HG03558 (cell line): ENCODE results near the gene EXOC5.

Source experiments
- ATAC-seq: cut with Tn5 transposase; IDR thresholded peaks from one replicate; pipeline ENCODE4 v1.9.1; 2021; ENCODE audit warnings: moderate number of reproducible peaks; ENCODE audit not compliant: unreplicated experiment; ENCODE audit errors: extremely low read depth

The EXOC5 gene, protein sequence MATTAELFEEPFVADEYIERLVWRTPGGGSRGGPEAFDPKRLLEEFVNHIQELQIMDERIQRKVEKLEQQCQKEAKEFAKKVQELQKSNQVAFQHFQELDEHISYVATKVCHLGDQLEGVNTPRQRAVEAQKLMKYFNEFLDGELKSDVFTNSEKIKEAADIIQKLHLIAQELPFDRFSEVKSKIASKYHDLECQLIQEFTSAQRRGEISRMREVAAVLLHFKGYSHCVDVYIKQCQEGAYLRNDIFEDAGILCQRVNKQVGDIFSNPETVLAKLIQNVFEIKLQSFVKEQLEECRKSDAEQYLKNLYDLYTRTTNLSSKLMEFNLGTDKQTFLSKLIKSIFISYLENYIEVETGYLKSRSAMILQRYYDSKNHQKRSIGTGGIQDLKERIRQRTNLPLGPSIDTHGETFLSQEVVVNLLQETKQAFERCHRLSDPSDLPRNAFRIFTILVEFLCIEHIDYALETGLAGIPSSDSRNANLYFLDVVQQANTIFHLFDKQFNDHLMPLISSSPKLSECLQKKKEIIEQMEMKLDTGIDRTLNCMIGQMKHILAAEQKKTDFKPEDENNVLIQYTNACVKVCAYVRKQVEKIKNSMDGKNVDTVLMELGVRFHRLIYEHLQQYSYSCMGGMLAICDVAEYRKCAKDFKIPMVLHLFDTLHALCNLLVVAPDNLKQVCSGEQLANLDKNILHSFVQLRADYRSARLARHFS

DNA sequence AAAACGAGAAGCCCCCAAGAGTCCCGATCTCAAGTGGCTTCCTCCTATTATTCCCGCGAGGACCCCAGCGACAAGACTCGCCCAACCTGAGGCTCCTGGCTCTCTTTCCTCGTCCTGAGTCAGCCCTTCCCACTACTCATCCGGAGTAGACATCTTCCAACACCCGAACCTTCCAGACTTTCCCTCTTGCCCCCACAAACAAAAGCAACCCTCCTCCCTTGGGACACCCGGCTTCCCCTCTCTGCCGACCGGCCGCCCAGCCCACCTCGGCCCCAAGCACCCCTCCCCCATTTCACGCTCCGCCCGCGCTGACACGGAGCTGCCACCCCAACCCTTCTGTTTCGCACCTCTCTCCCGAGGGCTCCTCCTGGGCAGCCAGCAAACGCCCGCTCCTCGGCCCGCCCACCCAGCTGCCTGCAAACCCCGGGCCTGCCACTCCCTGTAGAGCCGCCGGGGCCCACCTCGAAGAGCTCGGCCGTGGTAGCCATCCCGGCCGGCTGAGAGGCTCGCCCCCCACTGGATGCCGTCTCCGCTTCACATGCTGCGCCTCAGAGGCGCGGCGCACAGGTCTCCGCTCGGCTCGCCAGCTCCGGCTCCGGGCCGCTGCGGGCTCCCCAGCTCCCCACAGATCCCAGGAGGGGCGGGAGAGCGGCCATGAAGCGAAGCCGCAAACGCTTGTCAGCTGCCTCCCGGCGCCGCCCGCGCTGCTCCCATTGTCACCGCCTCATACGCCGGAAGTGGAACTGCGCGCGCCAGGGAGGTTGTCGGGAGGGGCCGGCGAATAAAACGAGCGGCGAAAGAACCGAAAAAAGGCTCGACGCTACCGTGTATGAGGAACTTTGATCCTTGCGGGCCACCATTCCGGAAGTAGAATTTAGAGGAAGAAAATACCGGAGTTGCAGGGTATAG lies at the start of gene EXOC5, which contains the start of gene AP5M1:
Gene EXOC5, minus strand, starts transcription at position 745 of the 909 bp plus-strand sequence. Its CDS starts 257 bp downstream, at position 488.
Gene AP5M1, plus strand, starts transcription at position 811 of the 909 bp plus-strand sequence. CDS start 344 bp downstream, outside the sequence.
- ATAC-seq: peak; percentile 67

DNA sequence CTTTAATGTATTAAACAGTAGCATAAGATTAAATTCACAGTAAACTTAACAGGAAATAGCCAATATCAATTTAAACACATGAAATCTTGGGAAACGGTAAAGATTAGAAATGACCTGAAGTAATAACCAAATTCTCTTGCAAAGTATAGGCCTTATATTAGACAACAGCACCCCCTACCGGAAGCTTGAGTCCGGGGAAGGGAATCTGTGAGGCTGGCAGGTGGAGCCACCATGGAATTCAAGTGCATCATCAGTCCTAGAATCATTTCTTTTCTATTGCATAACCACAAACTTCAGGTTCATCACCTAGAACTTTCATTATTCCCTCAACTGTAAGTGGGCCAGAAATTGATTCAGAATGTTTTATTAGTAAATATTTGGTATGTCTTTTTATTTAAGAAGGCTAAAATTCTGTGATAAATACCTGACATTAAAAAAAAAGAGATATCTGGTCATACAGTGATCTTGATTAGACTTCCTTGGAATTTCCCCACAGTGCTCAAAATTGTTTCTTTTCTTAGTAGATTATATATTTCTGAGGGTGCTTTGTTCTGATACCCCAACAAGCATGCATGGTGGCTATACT lies 48.6 kb upstream of the EXOC5 start:
- ATAC-seq: no peak

DNA sequence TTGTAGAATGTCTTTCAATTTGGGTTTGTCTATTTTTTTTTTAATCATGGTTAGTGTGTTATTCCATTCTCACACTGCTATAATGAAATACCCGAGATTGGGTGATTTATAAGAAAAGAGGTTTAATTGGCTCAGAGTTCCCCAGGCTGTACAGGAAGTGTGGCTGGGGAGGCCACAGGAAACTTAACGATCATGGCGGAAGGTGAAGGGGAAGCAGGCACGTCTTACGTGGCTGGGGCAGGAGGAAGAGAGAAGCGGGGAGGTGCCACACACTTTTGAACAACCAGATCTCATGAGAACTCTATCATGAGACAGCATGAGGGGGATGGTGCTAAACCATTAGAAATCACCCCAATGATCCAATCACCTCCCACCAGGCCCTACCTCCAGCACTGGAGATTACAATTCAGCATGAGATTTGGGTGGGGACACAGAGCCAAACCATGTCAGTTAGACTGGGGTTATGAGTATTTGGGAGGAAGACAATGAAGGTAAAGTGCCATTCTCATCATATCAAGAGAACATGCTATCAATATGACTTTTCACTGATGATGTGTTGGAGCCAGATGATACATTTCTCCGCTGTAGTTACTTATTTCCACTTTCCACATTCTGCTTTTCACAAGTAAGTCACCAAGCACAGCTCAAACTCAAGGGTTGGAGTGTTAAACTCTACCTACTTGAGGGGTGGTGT lies 45.8 kb upstream of the EXOC5 start:
- ATAC-seq: no peak

DNA sequence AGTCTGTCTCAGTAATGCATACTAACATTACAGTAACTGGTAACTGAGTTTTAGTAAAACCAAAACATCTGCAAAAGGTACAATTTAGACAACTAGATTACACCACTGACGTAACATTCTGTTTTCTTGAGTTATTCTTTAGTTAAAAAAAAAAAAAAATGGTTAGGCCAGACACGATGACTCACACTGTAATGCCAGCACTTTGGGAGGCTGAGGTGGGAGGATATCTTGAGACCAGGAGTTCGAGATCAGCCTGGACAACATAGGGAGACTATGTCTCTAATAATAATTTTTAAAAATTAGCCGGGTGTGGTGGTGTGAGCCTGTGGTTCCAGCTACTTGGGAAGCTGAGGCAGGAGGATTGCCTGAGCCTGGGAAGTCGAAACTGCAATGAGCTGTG lies 34.2 kb upstream of the EXOC5 start:
- ATAC-seq: no peak

DNA sequence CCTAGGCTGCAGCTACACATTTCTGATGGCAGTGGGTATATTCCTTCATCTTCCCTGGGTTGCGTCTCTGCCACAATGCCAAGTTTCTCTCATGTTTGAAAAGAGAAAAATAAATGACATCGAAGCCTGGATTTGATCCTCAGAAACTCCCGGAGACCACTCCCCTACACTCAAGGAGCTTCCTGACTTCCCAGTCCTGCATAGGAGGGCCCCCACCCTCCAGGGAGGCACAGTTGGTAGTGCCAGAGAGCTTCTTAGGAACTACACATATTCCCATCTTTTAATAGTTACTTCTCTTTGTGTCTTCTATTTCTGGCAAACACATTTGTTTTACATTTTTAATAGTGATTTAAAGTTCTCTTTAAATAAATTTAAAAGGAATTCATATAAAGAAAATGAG lies 30.8 kb upstream of the EXOC5 start:
- ATAC-seq: no peak

DNA sequence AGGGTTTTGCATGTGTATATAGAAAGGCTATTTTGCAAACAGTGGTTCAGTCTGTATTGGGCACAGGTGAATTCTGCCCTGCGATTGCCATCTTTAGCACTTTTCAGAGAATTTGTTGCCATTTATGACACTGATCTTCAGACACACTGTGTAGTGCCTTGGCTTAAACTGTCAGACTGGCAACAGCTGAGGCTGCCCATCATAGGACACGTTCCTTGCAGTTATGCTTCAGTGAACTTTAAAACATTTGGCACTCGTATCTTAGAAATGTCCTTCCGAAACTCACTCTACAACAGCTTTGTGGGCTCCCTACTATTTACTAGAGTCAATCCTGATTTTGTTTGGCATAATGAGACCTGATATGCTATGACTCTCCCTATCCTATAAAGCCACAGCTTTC lies 29.1 kb upstream of the EXOC5 start:
- no peak for ATAC-seq

DNA sequence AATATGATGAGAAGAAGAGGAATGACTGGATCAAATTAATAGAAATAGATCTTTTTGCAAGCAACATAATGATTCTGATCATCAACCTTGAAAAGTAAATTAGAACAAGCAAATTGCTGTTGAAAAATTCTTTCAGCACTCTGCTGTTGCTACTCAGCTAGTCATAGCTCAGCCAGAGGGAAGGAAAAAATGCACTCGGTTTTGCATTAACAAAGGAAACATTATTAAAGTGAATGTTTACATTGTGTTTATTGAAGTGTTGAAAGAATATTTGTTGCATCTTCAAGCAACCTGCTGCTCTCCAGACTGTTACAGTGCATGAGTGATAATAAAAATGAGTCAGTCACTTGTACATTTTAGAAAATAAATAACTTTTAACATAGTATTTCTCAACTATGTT lies 26.5 kb upstream of the EXOC5 start:
- ATAC-seq: no peak

DNA sequence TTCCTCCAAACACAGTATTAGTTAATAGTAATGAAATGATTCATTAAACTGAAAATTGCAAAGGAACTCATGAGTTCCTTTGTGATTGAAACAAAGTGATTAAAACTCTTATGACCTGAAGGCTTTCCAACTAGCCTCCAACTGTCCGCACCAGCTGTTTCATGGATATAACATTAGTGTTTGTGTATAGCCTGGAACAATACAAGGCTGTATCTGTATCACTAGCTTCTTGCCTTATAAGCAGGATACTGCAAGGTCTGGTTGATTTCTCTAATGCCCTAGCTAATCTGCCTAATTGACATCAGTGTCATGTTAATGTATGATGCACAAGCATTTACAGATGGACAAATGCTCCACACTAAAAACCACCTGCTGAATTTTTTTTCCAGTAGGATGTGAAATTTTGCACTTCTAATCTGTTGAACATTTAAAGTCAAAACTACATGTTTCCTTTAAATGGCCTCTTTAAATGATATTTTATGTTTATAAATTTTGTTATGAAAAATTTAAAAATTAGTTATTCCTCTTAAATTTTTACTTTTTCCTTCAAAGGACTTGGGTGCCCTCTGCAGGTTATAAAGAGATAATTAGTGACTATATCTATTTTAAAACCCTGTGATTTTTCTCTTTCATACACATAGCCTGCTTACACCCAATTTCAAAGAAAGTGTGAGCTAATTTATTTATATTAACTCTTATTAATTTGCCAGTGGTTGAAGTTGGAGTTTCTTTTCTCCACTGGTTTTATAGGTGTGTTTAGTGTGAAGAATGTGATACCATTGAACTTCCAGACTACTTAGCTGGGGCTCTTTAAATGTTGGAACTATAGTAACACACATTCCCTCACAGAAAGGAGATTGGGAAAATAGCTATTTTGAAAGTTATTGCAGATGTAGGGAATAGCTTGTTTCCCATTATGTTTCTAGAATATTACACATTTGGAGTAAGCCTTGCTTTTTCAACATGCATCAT lies 25.4 kb upstream of the EXOC5 start:
- no peak for ATAC-seq

DNA sequence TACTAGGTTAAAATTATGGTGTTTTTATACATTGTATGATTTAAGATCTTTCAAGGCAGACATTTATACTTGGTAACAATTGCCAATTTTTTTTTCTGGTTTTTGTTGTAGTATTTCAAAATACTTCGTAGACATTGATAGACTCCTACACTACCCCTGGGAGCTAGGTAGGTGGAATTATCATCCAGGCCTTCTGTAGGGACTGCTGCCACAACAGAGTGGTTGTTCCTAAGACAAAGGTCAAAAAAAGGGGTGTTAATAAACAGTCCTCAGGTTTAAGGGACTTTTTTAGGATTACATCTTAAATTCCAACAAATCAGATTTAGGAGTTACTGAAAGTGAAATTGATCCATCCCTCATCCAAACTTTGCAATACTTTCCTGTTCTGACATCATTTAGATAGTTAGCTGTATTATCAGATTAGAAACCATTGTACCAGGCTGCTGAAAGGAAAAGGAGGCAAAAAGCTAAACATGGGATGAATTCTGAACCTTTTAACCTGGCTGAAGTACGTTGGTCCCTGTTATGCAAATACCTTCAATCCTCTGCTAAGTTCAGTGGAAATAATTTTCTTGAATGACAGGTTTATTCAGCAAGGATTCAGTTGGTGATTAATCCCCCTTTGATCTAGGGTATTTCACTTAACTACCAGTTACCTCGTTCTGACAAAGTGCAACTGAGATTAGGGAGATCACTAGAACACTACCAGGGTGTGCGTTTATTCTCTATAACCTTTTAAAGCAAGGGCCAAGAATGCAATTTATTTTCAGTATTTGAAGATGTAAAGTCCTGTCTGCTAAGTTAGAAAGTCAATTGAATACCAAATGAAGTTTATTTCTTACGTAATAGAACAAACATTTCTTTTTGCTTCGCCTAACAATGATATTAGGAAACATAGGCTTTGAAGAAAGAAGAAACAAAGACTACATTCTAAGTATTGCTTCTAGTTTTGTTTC lies 23.3 kb upstream of the EXOC5 start:
- ATAC-seq: no peak

DNA sequence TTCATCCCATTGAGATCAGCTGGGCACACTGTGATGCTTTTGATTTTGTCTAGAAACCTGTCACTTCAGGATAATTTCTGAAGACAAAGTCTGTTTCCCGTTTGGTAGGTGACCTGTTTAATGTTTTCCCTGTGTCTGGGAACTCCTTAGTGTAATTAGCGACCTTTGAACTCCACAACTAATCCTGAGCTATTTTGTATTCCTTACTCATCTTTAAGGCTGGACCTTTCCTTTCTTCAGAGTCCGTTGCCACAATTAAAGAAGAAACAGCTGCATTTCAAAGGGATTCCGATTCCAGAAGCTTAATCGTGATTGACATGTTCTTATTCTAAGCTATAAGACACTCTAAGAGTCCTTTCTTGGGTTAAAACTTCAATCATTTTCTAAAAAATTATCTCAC lies 22.0 kb upstream of the EXOC5 start:
- ATAC-seq: no peak

DNA sequence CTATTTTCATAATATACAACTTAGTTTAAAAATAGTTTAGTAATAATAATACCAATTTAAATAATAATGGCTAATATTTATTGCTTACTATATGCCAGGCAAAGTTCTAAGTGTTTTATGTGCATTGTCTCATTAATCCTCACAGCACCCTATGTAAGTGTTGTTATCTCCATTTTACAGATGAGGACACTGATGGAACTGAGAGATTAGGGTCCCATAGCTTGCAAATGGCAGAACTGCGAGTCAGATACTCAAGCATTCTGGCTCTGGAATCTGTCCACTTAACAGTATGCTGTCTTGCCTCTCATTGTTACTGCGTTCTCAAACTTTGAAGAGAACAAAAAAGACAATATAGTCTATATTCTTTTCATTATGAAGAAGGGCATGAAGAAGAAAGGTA lies 19.0 kb upstream of the EXOC5 start:
- no peak for ATAC-seq

DNA sequence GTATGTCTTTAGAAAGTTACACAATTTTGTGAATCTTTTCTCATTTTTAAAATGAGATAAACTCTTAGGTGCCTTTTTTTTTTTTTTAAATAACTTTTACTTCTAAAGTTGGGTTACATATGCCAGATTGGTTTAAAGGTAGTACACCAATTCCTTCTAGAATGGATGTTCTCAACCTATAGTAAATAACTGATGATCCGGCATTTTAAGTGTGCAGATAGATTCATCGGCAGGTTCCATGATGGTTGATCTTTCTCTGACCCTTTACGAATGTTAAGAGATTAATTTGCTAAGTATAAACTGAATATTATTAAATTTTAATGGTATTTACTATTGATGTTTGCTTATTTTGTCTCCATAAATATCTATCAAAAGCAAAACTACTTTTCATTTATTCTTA lies 8.4 kb upstream of the EXOC5 start:
- ATAC-seq: no peak

DNA sequence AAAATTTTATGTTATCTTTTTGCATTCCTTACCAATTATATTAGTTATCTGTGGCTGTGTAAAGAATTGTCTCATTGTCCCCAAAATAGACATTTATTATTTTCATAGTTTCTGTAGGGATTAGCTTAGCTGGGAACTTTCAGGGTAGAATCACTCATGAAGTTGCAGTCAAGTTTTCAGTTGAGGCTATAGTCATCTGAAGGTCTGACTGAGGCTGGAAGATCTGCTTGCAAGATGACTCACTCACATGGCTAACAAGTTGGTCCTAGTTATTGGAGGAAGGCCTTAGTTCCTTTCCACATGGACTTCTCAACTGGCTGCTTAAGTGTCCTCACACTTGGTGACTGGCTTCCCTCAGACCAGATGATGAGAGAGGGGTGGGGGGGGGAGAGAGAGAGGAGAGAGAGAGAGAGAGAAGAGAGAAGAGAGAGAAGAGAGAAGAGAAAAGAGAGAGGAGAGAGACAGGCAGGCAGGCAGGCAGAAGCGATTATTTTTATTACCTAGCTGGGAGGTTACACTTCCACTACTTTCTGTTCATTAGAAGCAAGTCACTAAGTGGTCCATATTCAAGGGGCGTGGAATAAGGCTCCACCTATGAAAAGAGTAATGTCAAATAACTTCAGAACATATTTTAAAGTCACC lies 6.4 kb upstream of the EXOC5 start:
- no peak for ATAC-seq

DNA sequence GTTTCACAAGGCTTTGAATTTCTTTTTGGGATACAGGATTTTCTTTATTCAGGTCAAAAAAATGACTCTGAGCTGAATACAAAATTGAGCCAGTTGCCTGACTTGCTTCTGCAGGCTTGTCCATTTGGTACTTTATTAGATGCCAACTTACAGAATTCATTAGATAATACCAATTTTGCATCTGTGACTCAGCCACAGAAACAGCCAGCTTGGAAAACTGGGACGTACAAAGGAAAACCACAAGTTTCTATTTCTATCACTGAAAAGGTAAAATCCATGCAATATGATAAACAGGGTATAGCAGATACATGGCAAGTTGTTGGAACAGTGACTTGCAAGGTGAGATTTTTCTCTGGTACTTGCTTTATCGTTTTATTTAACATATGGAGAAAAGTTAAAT lies 5.8 kb upstream of the EXOC5 start:
- ATAC-seq: no peak

DNA sequence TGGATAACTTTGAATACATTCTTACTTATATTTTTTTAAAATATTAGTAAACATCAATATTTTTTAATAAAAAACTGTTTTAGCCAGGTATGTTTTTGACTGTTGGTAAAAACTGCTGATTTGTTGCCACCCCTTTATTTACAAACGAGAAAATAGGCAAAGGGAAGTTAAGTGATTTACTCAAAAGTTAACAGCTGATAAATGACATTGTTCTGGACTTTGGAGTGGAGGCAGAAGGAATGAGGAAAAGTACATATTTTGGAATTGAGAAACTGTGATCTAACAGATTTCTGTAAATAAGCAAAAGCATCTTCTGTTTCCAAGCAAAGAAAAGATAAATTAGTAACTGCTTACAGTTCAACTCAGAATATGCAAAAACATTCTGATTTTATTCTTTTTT lies 4.5 kb upstream of the EXOC5 start:
- ATAC-seq: no peak

DNA sequence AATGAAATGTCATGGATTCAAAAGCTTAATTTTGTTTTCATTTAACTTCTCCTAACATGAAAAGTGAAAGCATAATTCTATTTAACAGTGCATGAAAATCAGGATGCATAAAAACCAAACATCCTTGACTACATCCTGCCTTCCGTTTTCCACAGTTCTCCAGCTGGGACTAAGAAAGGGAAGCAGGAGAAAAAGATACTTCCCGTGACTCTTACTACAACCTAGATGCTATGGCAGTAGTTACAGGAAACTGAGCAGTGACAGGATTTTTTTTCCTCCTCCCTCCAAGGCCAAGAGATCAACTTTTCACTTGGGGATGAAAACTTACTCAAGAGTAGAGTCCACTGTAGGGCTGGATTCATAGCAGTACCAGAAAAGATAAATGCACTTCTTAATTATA lies 2.6 kb downstream of the EXOC5 start:
- ATAC-seq: no peak

DNA sequence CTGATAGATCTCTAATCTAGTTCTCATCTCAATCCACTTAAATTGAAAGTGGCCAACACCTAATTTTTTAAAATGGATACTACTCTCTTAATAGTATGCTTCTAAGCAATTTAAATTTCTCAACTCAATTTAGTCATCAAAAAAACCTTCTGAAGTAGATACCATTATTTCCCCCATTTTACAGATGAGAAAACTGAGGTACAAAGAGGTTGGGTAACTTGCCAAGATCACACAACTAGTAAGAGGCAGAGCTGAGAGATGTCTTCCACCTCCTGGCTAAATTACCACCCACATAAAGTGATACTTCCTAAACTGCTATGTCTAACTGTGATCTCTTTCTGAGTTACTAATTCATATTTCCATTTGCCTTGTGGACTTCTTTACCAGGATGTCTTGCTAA lies 6.6 kb downstream of the EXOC5 start:
- ATAC-seq: no peak
